HG03103 (cell line): ENCODE measurements around the gene CYB5R4.

Experiments used
- ATAC-seq: cut with Tn5 transposase; IDR thresholded peaks from one replicate; pipeline ENCODE4 v1.9.1; 2021; ENCODE audit warnings: low read depth; ENCODE audit not compliant: unreplicated experiment

Gene CYB5R4

DNA sequence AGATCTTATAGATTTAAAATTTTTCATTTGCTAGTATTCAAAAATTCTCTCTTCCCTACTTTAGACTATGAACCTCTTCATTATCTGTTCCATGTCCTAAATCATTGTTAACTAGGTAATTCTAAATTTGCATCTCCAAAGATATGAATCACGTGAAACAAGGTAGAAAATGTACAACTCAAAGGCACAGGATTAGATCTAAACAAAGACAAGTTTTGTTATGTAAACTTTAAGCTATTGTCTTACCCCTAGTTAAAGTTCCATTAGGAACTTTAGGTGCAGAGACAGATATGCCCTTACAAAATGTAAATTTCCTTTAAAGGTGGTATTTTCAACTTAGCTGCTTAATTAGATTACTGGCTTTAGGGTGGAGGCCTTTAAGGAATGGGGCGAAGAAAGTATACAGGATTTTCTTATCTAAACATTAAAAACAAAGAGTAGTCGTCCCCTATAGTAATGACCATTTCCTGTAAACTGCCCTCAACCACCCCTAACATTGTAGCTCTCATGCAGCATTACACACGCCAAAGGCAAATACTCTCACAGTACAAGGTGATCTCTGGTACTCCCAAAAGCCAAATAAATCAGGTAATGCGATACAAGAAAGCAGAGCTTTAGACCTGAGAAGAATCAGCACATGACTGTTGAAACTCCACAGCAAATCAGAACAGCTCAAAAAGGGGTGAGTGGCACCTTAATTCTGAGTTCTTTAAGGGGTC, 116.7 kb downstream of the CYB5R4 start:
- ATAC-seq = no peak

- no peak for ATAC-seq
These were observed 117.4 kb downstream of the CYB5R4 start for GRCh38 chr6:83976871-83977270.

GRCh38 chr6:83978324-83978734, 118.8 kb downstream of the CYB5R4 start:
- ATAC-seq = no peak

DNA sequence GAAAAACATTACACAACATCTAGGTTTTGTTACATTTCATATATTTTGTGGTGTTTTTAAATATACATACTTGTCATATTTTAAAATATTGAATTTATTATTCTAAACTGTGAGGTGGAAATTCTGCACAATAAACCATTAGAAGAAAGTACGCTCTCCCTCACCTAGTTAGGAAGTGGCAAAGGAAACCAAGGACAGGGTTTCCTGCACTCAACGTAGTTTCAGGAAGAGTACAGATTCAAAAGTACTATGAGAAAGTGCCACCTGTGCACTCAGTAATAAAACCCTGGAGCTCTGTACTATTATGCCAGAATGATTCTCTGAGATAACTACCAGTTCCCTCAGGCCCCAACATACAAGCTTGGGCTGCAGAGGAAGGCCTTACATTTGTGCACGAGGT, 119.5 kb downstream of the CYB5R4 start:
- no peak for ATAC-seq

DNA sequence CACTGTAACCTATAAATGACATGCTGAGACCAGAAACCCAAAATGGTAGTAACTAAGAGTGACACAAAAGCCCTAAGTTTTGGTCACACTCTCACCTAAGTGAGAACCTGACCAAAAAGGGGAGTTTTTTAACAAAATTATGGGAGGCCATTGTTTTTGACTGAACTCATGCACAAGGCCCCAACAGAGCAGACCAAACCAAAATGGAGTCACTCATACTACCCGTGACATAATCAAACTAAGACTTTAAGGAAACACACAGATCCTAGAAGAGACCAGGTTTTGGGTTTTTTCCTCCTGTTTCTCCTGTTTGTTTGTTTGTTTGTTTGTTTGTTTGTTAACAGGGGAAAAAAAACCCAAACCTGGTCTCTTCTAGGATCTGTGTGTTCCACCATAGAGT, 124.9 kb downstream of the CYB5R4 start:
- no peak for ATAC-seq

- no peak for ATAC-seq
These were observed 125.8 kb downstream of the CYB5R4 start for GRCh38 chr6:83985308-83985713.

DNA sequence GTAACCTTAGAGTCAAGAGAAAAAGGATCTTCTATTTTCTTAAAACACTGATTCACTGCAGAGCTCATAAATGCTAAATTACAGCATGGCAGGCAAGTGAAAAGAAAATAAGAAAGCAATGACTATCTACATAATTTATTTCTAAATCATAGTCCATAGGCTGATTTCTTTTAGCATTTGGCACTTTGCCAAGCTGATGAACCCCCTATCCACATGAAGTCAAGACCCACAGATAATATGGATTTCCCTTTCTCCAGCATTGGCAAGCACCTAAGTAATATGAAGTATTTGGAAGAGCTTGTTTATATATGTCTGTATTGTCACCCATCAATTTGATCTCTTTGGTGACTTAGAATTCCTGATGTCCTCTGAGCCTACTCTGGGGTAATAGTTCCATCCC, 126.2 kb downstream of the CYB5R4 start:
- no peak for ATAC-seq

DNA sequence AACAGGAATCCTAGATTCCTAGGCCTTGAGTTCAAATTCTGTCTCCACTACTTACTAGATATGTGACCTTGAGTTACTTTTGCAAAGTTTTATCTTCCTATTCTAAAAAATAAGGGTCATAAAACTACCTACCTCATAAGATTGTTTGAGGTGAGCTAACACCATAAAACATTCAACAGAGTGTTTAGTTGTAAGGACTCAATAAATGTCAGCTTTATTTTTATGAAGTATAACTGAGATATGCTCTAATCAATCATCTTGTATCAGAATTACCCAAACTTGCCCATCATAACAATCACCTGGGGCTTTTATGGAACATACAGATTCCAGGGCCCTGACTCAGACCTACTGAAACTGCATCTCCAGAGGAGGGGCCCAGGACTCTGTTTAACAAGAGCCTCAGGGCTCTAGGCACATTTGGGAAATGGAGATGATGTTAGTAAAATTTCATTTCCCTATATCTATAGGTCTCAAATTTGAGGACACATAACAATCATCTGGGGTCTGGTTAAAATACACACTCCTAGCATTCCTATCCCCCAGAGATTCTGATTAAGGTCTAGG, 138.6 kb downstream of the CYB5R4 start:
- no peak for ATAC-seq

DNA sequence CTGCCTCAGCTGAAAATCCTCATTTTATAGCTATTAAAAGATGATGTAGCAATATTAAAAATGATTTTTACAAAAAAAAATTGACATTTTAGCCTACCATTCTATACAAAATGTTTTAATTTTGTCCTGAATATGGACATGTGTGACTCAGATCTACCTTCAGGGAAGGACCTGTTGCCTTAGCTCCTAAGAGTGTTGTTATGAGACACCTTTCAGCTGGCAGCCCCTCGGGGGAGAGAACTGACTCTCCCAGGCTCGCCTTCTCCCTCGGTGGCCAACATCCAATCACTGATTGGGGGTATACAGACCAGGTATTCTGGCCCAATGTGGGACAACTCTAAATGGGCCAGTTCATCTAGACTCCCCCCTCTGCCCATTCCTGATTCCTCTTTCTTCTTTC, 141.6 kb downstream of the CYB5R4 start:
- no peak for ATAC-seq

DNA sequence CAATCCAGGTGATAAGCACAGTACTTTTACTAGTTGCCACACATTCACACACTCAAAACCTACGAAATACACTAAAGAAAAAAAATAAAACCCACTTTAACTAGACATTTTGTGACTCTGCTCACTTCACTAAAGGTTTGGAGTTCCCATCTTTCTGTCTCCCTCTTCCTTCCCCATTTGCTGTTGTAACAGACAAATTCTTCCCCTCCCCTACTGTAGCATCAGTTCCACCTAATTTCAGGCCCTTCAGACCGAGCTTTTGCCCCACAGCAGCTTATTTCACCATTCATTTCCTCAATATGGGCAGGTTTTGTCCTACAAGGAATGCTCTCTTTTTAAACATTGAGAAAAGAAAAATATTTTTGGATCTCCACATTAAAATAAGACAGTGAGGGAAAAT, 142.7 kb downstream of the CYB5R4 start:
- ATAC-seq = no peak

DNA sequence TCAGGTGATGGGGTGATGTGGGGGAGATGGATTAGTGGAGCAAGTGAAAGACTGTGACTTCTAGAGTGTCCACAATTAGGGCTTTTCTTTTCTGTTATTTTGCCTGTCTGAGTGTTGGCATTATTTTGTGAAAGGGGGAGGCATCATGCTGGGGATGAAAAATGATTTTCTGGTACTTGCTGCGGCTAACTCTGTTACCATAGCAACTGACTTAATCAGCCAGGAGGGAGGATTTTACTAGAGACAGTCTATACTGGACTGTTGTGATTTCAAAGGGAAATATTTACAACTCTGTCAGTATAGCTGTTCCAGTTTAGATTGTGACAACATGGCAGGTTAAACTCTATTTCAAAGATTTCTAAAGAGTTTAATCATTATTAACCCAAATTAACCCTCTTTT, 143.6 kb downstream of the CYB5R4 start:
- no peak for ATAC-seq

- ATAC-seq = no peak
These were observed 144.2 kb downstream of the CYB5R4 start for GRCh38 chr6:84003654-84004053.

DNA sequence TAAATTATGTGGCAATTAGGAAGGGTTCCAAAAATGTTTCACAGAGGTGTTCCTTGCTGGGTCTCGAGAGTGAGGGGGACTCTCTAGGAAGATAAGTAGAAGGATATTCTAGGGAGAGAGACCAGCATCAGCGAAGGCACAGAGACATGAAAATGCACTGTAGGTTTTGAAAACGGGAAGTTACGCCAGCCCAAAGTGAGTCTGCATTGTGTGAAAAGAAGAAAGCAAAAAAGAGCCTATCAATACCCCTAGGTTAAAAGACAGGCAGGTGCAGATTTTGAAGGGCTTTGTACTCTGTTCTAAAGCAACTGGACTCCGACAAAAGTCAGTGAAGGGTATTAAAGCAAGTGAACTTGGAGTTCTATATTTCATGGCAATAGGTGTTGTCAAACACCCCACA, 148.4 kb downstream of the CYB5R4 start:
- no peak for ATAC-seq

DNA sequence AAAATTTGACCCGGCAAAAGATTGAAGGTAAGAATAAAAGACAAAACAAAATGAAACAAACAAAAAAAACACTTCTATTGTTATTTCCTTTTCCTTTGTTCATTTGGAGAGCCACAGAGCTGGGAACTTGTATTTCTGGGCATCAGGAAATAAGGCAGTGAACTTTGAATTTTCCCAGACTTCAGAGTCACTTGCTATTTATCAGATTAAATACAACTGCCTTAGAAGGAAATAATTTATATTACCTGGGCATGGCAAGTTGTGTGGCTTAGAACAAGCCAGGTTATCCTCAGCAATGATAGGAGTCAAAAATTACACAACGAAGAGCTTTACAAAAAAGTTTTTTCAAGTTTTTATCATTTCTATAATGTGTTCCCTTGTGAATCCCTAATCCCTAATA, 153.9 kb downstream of the CYB5R4 start:
- ATAC-seq = no peak

- ATAC-seq = no peak
These were observed 154.4 kb downstream of the CYB5R4 start for GRCh38 chr6:84013931-84014330.

- ATAC-seq = no peak
These were observed 156.5 kb downstream of the CYB5R4 start for GRCh38 chr6:84016029-84016428.
